HG03460 (cell line): ENCODE data around the gene CFAP74.
"Not testable (repeated sequence)": the region's sequence is repeated elsewhere in the genome, so short reads cannot be mapped to it uniquely, and the experiment has no call there.

Experiments used
- ATAC-seq: cut with Tn5 transposase; IDR thresholded peaks from one replicate; pipeline ENCODE4 v1.9.1; 2021; ENCODE audit not compliant: unreplicated experiment

CFAP74 gene

GRCh38 chr1:1989102-1989542 is 14.5 kb downstream of the CFAP74 start:
- ATAC-seq: no peak

GRCh38 chr1:1988061-1988945 is 15.3 kb downstream of the CFAP74 start:
- ATAC-seq: no peak

- no peak for ATAC-seq
Observed at GRCh38 chr1:1987142-1987510, 16.5 kb downstream of the CFAP74 start.

- ATAC-seq: no peak
Observed at GRCh38 chr1:1986451-1987141, 17.0 kb downstream of the CFAP74 start.

- no peak for ATAC-seq
Observed at GRCh38 chr1:1985375-1986050, 18.1 kb downstream of the CFAP74 start.

GRCh38 chr1:1984560-1985070 is 19.0 kb downstream of the CFAP74 start:
- no peak for ATAC-seq

- no peak for ATAC-seq
Observed at GRCh38 chr1:1982379-1983232, 21.0 kb downstream of the CFAP74 start.

- not testable (repeated sequence) for ATAC-seq
Observed at GRCh38 chr1:1981631-1982327, 21.8 kb downstream of the CFAP74 start.

GRCh38 chr1:1981142-1981500 is 22.5 kb downstream of the CFAP74 start:
- ATAC-seq: no peak

- ATAC-seq: no peak
Observed at GRCh38 chr1:1980467-1981141, 23.0 kb downstream of the CFAP74 start.

- ATAC-seq: no peak
Observed at GRCh38 chr1:1979482-1980165, 24.0 kb downstream of the CFAP74 start.

GRCh38 chr1:1978690-1979481 is 24.7 kb downstream of the CFAP74 start:
- ATAC-seq: not testable (repeated sequence)

GRCh38 chr1:1978108-1978507 is 25.5 kb downstream of the CFAP74 start:
- no peak for ATAC-seq

GRCh38 chr1:1976031-1976430 is 27.6 kb downstream of the CFAP74 start:
- no peak for ATAC-seq

- no peak for ATAC-seq
Observed at GRCh38 chr1:1975535-1975934, 28.1 kb downstream of the CFAP74 start.

- ATAC-seq: no peak
Observed at GRCh38 chr1:1974834-1975233, 28.8 kb downstream of the CFAP74 start.

- no peak for ATAC-seq
Observed at GRCh38 chr1:1973716-1974642, 29.6 kb downstream of the CFAP74 start.
